HG03558 (cell line): ENCODE measurements around the gene RASAL1.

Experiments used
- ATAC-seq: cut with Tn5 transposase; IDR thresholded peaks from one replicate; pipeline ENCODE4 v1.9.1; 2021; ENCODE audit warnings: moderate number of reproducible peaks; ENCODE audit not compliant: unreplicated experiment; ENCODE audit errors: extremely low read depth

RASAL1 gene

DNA sequence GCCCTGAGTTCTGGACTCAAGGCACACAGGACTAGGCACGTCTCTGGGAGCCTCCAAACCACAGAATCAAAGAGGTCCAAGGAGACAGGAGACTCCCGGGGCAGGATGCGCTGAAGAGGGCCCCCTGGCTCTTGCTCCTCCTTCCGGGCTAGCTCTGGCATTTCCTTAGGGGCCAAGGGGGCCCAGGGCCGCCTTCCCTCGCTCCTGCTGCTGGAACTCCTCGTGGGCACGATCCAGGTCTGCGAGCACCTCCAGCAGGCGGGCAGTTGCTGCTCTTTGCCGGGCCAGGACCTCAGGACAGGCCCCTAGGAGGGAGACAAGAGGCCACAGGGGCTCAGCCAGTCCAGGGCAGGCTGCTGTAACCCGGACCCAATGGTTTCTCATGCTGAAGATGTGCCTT, 35.8 kb downstream of the RASAL1 start:
- ATAC-seq, result no peak

DNA sequence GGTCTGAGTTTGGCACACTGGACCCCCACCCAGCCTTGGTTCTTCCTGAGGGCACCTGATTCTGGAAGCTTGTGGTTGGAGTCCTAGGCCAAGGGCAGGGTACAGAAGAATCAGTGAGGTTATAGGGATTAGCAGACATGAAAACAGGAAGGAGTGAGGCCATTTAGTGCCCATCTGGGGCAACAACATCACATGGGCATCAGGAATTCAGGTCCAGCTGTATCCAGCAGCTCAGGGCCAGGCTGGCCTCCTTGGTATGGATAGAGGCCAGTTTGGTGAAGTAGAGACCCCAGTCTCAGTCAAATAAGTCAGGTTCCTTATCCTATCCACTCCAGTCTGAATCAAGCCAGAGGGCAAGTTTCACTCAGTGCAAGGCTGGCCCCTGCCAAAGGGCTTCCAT, 36.2 kb downstream of the RASAL1 start:
- ATAC-seq, result no peak

DNA sequence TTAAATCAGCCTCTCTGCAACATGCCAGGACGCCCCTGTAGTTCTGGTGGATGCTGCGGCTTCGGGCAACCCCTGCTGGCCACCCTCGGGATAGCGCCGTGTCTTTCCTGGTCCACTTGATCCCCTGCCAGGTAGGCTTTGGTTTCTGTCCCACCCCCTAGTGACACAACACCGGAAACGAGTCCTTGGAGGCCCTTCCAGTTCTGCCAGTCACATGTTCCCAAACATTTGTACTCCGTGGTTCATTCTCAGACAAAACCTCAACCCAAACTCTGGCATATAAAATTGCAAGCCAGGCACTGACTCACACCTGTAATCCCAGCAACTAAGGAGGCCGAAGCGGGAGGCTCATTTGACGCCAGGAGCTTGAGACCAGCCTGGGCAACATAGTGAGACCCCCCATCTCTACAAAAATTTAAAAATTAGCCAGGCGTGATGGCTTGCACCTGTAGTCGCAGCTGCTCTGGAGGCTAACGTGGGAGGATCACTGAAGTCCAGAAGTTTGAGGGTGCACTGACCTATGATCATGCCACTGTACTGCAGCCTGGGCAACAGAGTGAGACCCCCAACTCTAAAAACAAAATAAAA, 37.0 kb downstream of the RASAL1 start:
- ATAC-seq, result no peak

DNA sequence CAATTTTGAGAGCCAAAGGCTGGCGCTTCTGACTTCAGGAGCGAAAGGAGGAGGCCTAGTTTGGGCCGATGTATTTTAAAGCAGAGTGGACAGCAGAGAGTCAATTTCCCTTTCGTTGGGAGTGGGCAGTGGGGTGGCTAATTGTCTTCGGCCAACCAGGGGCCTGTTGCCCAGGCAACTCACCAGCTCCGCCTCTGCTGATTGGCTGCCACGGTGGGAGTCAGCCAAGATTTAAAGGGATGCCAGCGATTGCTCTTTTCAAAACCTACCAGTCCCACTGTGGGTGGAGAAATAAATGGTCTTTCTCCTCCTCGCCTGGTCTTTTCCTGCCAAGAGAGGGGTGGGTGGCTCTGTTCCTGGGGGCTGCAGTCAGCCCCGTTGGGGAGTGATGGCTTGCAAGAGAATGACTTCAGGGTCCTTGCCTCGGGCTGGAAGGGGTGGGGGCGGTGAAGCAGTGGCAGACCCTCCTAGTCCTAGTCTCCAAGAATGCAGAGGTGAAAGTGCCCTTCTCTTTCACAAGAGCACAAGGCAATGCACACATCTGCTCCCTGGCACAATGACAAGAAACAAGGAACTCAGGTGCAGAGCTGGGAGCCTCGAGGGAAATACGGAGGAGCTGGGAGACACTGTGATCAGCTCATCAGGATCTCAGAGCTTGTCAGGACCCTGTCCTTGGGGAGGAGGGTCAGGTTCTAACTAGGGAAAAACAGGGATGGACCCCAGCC, 37.7 kb downstream of the RASAL1 start:
- ATAC-seq, result no peak

DNA sequence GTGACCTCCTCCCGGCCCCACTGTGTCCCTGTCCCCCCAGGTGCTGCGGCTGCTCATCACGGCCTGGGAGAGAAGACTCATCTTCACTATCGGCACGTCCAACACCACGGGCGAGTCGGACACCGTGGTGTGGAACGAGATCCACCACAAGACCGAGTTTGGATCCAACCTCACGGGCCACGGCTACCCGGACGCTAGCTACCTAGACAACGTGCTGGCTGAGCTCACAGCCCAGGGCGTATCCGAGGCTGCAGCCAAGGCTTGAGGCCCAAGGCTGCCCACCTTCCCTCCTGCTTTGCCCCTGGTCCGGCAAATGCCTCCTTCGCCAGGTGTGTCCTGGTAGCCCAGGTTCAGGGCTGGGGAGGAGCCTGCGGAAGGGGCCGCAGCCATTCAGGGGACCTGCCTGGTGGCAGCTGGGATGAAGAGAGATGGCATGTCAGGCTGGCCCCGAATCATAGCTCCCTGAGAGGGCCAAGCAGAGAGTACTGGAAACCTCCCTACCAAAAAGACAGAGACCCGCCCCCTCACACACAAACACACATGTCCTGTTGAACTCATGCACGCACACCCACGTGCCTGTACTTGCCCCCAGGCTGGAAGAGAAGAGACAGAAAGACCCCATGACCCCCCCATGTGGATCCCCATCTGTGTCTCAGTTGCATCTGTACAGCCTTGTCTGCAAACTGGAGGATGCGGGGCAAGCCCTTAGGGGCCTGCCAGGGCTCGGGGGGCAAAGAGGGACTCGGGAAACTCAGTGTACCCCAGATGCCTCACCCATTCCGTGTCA, 38.7 kb downstream of the RASAL1 start:
- ATAC-seq, result no peak

DNA sequence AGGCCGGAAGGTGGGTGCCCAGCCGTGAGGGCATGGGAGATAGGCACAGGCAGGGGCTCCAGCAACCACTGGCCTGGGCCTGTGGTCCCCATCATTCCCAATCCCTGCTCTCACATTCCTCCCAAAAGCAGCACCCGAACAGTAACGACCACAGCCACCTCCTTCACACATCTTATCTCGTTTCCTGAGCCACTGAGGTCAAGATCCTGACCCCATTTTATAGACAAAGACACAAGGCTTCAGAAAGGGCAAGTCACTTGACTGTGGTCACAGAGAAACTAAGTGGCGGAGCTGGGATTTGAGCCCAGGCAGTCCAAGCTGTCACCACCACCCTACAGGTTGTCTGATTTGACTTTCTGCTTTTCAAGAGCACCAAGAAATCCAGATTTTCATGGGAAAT, 40.2 kb downstream of the RASAL1 start:
- no peak for ATAC-seq

DNA sequence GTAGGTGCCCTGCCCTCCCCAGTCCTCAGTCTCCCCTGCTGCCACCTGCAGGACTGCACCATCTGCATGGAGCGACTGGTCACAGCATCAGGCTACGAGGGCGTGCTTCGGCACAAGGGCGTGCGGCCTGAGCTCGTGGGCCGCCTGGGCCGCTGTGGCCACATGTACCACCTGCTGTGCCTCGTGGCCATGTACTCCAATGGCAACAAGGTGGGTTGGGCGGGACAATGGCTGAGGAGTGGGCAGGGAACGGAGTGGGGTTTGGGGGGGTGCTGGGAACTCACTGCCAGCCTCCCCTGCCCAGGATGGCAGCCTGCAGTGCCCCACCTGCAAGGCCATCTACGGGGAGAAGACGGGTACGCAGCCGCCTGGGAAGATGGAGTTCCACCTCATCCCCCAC, 40.8 kb downstream of the RASAL1 start:
- no peak for ATAC-seq

DNA sequence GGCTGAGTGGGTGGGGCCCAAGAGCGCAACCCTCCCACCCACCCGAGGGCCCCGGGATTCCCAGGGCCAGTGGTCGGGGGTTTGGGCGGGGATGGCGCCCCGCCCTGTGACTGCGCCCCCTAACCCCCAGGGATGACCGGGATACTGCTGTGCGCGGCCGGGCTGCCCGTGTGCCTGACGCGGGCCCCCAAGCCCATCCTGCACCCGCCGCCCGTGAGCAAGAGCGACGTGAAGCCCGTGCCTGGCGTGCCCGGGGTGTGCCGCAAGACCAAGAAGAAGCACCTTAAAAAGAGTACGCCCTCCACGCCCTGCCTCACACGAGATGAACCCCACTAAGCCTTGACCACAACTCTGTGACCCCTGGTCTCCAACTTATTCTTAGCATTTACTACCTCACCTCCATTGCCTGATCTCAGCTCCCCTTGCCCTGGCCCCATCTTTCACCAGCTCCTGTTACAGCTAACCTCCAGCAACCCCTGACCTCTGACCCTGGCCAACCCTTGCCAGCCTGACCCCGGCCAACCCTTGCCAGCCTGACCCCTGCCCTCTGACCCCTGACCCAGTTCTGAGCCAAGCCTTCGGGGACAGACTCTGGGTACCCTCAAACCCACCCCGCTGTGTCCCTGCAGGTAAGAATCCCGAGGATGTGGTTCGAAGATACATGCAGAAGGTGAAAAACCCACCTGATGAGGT, 42.0 kb downstream of the RASAL1 start:
- no peak for ATAC-seq

DNA sequence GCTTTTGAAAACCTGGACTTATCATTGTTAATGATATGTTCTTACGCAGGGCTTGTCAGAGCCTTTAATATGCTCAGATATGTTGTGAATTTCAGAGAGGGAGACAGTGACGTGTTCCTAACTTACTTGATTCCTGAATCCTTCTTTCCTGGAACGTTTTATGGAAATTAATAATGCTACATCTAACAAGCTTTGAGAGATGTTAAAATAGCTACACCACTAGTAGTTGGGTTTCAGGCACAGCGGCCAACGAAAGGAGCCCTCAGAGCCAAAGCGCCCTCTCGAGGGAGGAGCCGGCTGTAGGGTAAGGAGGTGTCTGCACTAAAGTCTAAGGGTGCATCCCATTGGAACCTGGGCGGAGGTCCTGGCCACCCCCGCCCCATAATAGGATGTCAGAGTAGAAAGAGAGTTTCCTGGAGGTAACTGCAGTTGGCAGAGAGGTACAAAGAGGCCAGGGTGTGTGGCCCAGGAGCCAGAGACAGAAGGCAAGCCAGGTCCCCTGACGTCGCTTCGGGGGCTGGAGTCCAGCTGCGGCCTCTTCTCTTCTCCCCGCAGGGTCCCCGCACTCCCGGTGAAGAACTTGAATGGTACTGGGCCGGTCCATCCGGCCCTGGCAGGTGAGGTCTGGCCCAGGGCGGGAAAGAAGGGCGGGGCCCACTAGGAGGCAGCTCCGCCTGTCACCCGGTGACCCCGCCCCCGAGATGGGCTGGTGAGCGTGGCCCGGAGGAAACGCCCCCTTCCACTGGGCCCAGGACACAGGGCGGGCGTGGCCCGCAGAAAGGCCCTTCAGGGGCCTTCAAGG, 42.8 kb downstream of the RASAL1 start:
- no peak for ATAC-seq

DNA sequence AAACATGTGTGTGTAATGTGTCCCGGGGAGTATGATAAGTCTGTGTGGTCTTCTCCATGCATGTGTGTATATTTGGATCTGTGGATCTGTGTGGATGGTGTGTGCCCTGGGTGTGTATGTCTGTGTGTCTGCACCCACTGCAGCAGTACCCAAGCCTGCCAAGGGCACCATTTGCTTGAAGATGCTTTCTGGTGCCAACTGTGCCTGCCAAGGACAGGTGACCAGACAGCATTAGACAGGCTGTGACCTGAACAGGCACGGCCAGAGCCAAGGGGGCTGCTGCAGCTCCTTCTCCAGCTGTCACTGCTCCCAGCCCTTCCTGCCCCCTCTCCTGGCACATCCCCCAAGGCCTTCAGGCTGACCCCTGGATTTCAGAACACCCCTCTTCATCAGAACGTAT, 44.1 kb downstream of the RASAL1 start:
- no peak for ATAC-seq

DNA sequence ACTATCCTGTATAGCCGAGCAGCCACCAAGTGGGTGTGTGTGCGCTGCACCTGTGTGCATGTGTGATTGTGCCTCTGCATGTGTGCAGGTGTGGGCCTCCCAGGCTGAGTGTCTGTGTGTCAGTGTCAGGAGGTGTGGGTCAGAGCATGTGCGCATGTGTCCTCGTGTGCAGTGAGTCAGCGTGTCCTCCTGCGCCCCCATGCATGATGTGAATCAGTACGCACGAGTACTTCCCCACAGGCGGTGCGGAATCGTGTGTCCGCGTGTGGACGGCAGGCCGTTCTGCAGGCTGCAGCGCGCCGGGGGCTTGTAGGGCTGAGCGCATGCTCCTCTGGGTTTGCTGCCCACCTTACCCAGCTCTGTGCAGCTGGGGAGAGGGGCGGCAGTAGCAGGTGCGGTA, 44.8 kb downstream of the RASAL1 start:
- no peak for ATAC-seq

DNA sequence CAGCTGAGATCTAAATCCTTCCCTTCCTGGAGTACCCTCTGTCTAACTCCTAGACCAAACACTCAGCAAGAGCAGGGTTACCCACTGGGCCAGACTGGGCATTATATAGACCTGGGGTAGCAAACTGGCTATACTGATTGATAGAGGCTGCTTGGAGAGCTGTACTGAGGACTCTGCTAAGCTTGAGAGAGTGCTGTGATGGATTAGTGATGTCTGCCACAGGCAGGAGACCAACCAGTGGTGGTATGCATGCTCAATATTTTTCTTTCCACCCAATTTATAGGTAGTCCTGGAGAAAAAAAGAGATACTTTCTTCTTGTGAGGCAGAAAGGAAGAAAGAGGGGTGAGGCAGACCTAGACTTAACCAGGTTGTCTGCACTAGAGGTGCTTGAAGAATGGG, 45.7 kb downstream of the RASAL1 start:
- ATAC-seq, result no peak

DNA sequence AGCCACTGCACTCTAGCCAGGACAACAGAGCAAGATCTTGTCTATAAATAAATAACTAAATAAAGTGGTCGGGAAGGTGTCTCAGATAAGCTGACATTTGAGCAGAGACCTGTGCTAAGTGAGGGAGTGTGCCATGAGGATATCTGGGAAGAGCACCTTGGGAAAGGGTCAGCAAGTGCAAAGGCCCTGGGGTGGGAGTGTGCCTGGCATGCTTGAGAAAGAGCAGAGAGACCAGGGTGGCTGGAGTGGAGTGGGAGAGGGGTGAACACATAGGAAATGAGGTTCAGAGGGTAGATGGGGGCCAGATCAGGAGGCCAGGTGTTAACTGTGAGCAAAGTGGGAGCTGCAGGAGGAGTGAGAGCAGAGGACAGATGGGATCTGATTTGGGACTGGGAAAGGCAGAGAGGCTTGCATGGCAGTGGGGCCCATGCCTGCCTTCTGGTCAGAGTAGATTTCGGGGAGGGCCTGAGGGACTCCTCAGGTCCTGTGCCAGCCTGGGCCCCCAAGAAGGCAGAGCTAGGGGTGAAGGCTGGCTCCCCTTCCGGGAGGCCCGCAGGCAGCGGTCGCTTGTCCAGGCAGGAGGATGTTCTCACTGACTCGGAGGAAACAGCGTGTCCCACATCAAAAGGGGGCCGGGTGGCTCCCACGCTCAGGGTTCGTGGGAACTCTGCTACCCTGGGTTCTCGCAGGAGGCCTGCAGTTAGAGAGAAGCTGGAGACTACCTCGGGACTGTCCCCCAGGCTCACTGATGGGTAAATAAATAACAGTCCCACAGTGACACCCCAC, 46.4 kb downstream of the RASAL1 start:
- ATAC-seq, result no peak

DNA sequence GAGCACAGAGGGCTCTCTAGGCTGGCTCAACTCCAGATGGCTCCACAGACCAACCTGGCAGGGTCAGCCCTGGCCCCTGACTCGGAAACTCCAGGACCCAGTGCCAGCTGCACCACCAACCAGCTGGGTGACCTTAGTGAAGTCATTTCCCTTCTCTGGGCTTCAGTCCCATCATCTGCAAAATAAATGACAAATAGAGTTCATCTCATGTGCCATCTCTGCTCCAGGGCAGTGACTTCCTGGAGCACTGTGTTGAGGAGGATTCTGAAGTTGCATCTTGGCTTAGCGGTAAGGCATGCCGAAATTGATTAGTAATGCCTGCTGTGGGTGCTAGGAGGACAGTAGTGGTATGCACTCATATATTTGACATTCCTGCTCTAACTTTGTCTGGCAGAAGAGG, 47.5 kb downstream of the RASAL1 start:
- ATAC-seq, result no peak

DNA sequence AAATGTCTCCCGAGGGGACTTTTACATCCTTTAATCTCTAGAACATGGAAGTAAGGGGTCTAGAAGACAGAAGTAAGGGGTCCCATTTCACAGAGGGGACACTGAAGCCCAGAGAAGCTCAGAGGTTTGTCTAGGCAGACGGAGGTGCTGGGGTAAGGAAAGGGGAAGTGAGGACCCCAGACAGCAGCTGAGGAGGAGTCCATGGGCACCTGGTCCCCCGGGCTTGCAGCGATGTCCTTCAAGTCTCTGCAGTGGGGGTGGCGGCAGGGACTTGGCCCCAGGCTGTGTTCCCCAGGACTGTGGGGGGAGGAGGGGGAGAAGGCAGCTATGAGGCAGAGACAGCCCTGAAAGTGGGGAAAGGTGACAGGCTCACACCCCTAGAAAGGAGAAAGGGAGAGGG, 48.4 kb downstream of the RASAL1 start:
- no peak for ATAC-seq

DNA sequence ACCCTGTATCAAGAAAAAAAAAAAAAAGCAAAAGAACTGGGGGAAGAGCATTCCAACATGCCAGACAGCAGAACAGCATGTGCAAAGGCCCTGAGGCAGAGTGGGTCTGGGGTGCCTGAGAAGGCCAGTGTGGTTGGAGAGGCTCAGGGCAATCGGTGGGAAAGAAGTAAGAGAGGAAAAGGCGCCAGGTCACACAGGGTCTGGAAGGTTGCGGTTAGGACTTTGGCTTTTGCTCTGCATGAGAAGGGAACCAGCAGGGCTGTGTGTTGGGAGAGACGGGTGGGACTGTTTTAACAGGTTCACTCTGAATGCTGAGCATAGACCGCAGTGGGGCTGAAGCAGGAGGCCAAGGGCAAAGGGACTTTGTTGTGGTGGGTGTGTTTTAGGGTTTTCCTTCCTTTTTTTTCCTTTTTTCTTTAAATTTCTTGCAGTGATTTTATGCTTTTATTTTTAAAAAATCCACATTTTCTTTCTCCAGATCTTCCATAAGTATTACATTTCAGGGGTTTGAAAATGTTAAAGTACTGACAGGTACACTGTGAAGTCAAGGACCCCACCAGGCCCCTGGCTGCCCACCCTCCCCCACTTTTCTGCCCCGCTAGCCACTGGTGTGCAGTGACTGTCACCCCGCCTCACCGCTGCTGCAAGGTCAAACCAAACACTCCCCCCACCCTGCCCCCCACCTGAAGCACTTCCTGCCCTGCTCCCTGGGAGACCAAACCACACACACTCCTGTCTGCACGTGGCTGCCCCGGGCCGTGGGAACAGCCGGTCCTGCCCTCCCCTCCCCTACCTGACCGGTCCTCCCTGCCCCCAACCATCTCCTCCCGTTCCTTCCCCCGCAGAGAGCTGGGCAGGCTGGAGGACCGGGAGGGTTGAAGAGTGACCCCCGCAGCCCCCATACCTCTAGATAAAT, 49.1 kb downstream of the RASAL1 start:
- no peak for ATAC-seq

DNA sequence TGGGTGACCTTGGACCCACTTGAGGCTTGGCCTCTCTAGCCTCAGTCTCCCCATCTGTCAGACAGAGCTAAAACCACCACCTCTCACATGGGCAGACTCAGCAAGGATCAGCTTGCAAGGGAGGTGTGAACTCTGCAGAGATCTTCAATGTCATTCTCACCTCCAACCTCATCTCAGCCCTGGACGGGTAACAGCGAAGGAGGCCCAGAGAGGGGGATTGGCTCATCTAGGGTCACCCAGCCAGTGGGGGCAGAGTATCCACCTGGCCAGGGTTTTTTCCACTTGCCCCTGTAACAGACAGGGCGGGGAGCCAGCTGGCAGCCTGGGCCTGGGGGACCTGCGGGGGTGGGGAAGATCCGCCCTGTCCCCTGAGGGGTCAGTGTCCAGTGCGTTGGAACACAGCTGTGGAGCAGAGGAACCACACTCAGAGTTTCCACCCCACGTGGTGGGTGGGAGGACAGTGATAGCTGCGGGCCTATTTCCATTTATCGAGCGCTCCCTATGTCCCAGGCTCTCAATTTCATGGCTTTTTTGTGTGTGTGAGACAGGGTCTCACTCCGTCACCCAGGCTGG, 51.6 kb downstream of the RASAL1 start:
- no peak for ATAC-seq

DNA sequence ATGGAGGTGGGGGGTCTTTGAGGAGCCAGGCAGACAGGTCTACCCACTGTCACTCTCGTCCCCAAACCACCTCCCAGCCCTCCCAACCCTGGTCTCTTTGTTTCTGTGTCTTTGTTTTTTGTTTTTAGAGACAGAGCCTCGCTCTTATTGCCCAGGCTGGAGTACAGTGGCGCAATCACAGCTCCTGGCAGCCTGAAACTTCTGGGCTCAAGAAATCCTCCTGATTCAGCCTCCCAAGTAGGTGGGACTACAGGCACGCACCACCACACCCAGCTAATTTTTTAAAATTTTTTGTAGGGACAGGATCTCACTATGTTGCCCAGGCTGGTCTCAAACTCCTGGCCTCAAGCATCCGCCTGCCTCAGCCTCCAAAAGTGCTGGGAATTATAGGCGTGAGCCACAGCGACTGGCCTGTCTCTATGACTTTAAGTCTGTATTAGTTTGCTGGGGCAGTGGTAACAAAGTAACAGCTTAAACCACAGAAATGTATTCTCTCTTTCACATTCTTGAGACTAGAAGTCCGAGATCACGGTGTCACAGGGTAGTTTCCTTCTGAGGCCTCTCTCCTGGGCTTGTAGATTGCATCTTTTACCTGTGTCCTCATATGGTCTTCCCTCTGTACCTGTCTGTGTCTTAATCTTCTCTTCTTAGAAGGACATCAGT, 52.9 kb downstream of the RASAL1 start:
- ATAC-seq, result no peak
